ENCODE results near the gene SAFB2. TPM values are rescaled to one million over a fixed set of nuclear protein-coding genes. Genes with fewer than 3 reads are reported as not detected.

Gene SAFB2
- total RNA-seq, 1 experiment from 2014 or later, result 76.1 TPM

DNA sequence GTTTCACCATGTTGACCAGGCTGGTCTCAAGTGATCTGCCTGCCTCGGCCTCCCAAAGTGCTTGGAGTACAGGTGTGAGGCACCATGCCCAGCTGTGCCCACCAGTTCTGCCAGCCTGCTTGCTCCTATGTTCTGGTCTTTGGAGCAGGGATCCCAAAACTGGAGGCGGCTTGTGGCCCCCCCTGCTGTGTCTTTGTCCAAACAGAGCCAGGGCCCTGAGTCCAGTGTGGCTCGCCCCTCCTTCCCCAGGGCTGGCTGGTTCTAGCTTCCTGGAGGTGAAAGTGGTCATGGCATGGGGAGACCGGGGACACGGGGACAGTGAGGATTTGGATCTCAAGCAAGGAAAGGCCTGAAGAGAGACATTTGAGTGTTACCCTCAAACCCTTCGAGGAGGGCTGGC, 43.3 kb downstream of the SAFB2 start:
- H2BK120ac ChIP-seq (ENCODE audit: low read depth, low read length, poor library complexity, severe bottlenecking), result no peak overlapping the region
- H2AFZ ChIP-seq (ENCODE audit: low read length), result no peak overlapping the region
- no peak overlapping the region for H3T11ph ChIP-seq (ENCODE audit: low read length)
- DNase-seq, result no peak
- H3K18ac ChIP-seq (ENCODE audit: insufficient read length, low read depth, low read length), result no peak overlapping the region
- no peaks in the 10 kb centered on the region; the same call in 1 of the 2 replicates for H3K27me3 Mint-ChIP-seq (ENCODE audit: low read depth)
- no peaks in the 10 kb centered on the region for H3K79me2 ChIP-seq (ENCODE audit: insufficient read depth, low read length)
- H2BK5ac ChIP-seq (ENCODE audit: insufficient read length, low read length), result no peak overlapping the region
- H3K36me3 Mint-ChIP-seq (ENCODE audit: insufficient read depth in 1 of 3, low read depth in 3 of 3), result no peaks in the 10 kb centered on the region; a peak in 1 of 7 replicates
- no peak overlapping the region for H4K5ac ChIP-seq (ENCODE audit: insufficient read length, low read depth, low read length)
- H3K56ac ChIP-seq (ENCODE audit: insufficient read length, low read depth, low read length), result no peak overlapping the region
- H3K9me3 Mint-ChIP-seq, result no peaks in the 10 kb centered on the region
- TF ChIP-seq, protein P1, sequence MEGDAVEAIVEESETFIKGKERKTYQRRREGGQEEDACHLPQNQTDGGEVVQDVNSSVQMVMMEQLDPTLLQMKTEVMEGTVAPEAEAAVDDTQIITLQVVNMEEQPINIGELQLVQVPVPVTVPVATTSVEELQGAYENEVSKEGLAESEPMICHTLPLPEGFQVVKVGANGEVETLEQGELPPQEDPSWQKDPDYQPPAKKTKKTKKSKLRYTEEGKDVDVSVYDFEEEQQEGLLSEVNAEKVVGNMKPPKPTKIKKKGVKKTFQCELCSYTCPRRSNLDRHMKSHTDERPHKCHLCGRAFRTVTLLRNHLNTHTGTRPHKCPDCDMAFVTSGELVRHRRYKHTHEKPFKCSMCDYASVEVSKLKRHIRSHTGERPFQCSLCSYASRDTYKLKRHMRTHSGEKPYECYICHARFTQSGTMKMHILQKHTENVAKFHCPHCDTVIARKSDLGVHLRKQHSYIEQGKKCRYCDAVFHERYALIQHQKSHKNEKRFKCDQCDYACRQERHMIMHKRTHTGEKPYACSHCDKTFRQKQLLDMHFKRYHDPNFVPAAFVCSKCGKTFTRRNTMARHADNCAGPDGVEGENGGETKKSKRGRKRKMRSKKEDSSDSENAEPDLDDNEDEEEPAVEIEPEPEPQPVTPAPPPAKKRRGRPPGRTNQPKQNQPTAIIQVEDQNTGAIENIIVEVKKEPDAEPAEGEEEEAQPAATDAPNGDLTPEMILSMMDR (conservative IDR thresholded peaks at IDR 0.05), result no peak
- no peak overlapping the region for H2AK5ac ChIP-seq (ENCODE audit: insufficient read length, low read length)
- no peak overlapping the region for H2BK12ac ChIP-seq (ENCODE audit: insufficient read length, low read depth, low read length)
- H3K27me3 ChIP-seq (ENCODE audit: insufficient read depth, low read length), result no peaks in the 10 kb centered on the region
- no peak overlapping the region for H3K4me2 ChIP-seq (ENCODE audit: insufficient read depth, insufficient read length, low read length)
- no peak overlapping the region for H4K91ac ChIP-seq (ENCODE audit: insufficient read length, low read depth, low read length)
- no peak overlapping the region for H2BK15ac ChIP-seq (ENCODE audit: low read depth, low read length)
- no peaks in the 10 kb centered on the region for H3K4me1 ChIP-seq (ENCODE audit: insufficient read depth, low read length)
- no peak overlapping the region for H4K8ac ChIP-seq (replicated peaks; ENCODE audit: insufficient read length, low read depth, low read length)
- no peak overlapping the region for H3K4me3 Mint-ChIP-seq
- no peak overlapping the region for H2BK20ac ChIP-seq (ENCODE audit: low read depth, low read length, poor library complexity, severe bottlenecking)
- no peaks in the 10 kb centered on the region for H4K20me1 ChIP-seq (ENCODE audit: control insufficient read depth, insufficient read depth, insufficient read length)
- peaks cover 12 to 15% of the 10 kb centered on the region in 2 experiments for H3K4me1 Mint-ChIP-seq
- WGBS (ENCODE audit: extremely low coverage, insufficient read length, low lambda C conversion rate), result no CpG with 5 or more reads among the region's 6 CpGs
- no peaks in the 10 kb centered on the region for H3K9me3 ChIP-seq (ENCODE audit: control insufficient read depth, low read depth, low read length)
- no peak overlapping the region for H3K4ac ChIP-seq (ENCODE audit: low read depth, low read length)
- H3K27ac Mint-ChIP-seq, result no peak overlapping the region
- H3K9ac ChIP-seq (ENCODE audit: extremely low read depth, insufficient read length, low read length), result no peak overlapping the region
- no peak overlapping the region for H3K27ac ChIP-seq (ENCODE audit: insufficient read length, low read depth, low read length)
- no peaks in the 10 kb centered on the region for H3K23me2 ChIP-seq (ENCODE audit: insufficient read length, low read depth, low read length, poor library complexity, severe bottlenecking)
- H3K79me1 ChIP-seq (ENCODE audit: insufficient read depth, low read depth, low read length, poor library complexity, severe bottlenecking), result no peaks in the 10 kb centered on the region
- H3K14ac ChIP-seq (ENCODE audit: insufficient read depth, low read length), result no peak overlapping the region
- H3K23ac ChIP-seq (ENCODE audit: insufficient read length, low read depth, low read length), result no peak overlapping the region
